ENCODE data around the gene SMPD2.

Gene SMPD2

DNA sequence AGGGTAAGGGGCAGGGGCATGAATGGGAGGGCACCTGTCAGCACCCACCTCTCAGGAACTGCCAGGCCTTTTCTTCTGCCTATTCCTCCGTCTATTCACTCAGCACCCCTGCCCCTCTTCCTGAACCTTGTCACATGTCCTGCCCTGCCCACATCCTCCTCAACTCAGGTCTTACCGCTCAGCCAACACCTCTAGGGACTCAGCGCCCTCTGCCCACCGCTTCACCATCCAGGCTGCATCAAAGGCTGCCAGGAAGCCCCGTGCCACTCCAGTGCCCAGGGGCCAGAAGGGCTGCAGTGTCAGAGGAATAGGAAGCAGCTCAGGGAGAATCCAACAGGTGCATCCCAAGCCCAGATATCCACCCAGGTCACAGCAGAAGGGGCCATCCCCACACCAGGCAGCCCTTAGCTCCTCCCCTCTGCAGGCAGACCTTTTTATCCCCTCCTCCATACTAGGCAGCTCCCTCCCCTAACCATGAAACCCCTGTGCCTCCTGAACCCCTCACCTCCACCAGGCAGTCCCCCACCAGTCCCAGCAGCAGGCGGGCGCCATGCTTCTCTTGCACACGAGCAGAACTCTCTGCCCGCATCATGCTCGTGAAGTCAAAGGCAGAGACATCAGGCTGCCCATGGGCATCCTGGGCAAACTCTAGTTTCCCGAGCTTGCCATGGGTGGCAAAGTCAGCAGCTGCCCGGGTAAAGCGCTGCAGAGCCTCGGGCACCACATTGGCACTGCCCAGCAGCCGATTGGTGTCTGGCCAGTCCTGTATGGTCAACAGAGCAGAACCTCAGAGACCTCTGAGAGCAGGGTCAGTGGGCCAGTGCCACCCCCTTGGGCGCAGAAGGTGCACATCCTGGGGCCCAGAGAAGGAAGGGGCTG is 9.5 kb downstream of the SMPD2 start:
- Histone ChIP-seq H3K27ac (no peak overlapping the region), H3K4me2 (no peak overlapping the region), H4K20me1 (ENCODE audit: insufficient read depth) (no peaks in the 10 kb centered on the region), H3K36me3 (ENCODE audit: insufficient read depth) (no peaks in the 10 kb centered on the region), H3K9ac (no peak overlapping the region), H3K79me2 (ENCODE audit: insufficient read depth, low read depth) (no peaks in the 10 kb centered on the region), H3K27me3 (ENCODE audit: insufficient read depth, low read depth) (no peaks in the 10 kb centered on the region), H2AFZ (ENCODE audit: low read depth) (no peak overlapping the region), H3K4me1 (ENCODE audit: low read depth, poor library complexity, severe bottlenecking) (no peaks in the 10 kb centered on the region), H3K4me3 (IDR thresholded peaks at IDR 0.05; ENCODE audit: insufficient read depth, low read depth, low read length) (no peak overlapping the region)
- TF ChIP-seq, protein P1, sequence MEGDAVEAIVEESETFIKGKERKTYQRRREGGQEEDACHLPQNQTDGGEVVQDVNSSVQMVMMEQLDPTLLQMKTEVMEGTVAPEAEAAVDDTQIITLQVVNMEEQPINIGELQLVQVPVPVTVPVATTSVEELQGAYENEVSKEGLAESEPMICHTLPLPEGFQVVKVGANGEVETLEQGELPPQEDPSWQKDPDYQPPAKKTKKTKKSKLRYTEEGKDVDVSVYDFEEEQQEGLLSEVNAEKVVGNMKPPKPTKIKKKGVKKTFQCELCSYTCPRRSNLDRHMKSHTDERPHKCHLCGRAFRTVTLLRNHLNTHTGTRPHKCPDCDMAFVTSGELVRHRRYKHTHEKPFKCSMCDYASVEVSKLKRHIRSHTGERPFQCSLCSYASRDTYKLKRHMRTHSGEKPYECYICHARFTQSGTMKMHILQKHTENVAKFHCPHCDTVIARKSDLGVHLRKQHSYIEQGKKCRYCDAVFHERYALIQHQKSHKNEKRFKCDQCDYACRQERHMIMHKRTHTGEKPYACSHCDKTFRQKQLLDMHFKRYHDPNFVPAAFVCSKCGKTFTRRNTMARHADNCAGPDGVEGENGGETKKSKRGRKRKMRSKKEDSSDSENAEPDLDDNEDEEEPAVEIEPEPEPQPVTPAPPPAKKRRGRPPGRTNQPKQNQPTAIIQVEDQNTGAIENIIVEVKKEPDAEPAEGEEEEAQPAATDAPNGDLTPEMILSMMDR (conservative IDR thresholded peaks at IDR 0.05; ENCODE audit: low read depth, low read length), result no peak

GRCh38 chr6:109450801-109451200 is 10.3 kb downstream of the SMPD2 start:
- no peaks in the 10 kb centered on the region for H3K36me3 ChIP-seq (ENCODE audit: insufficient read depth)
- H3K4me3 ChIP-seq (IDR thresholded peaks at IDR 0.05; ENCODE audit: insufficient read depth, low read depth, low read length), result no peak overlapping the region
- TF ChIP-seq, protein P1 (conservative IDR thresholded peaks at IDR 0.05; ENCODE audit: low read depth, low read length), result no peak
- H3K27ac ChIP-seq, result no peak overlapping the region
- no peak overlapping the region for H2AFZ ChIP-seq (ENCODE audit: low read depth)
- H3K4me2 ChIP-seq, result no peak overlapping the region
- no peak overlapping the region for H3K9ac ChIP-seq
- H3K4me1 ChIP-seq (ENCODE audit: low read depth, poor library complexity, severe bottlenecking), result no peaks in the 10 kb centered on the region
- no peaks in the 10 kb centered on the region for H3K27me3 ChIP-seq (ENCODE audit: insufficient read depth, low read depth)
- no peaks in the 10 kb centered on the region for H3K79me2 ChIP-seq (ENCODE audit: insufficient read depth, low read depth)
- H4K20me1 ChIP-seq (ENCODE audit: insufficient read depth), result no peaks in the 10 kb centered on the region

DNA sequence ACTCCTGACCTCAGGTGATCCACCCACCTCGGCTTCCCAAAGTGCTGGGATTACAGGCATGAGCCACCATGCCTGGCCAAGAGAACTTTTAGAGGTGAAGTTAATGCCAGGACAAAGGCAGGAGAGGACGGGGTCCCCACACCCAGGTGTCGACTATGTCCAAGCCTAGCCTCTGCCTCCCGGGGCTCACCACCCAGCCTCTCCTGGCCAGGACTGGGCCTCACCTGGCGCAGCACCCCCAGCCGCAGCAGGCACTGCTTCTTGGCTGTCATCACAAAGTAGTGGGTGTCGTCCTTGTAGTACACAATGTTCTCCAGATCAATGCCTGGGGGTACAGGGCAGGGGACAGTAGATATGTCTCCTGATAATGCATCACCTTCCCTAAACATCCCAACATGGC is 10.9 kb downstream of the SMPD2 start:
- Histone ChIP-seq H3K36me3 (ENCODE audit: insufficient read depth) (no peaks in the 10 kb centered on the region), H3K27ac (no peak overlapping the region), H3K27me3 (ENCODE audit: insufficient read depth, low read depth) (no peaks in the 10 kb centered on the region), H3K4me2 (no peak overlapping the region), H3K9ac (no peak overlapping the region), H4K20me1 (ENCODE audit: insufficient read depth) (no peaks in the 10 kb centered on the region), H3K4me1 (ENCODE audit: low read depth, poor library complexity, severe bottlenecking) (no peaks in the 10 kb centered on the region), H3K79me2 (ENCODE audit: insufficient read depth, low read depth) (no peaks in the 10 kb centered on the region), H2AFZ (ENCODE audit: low read depth) (no peak overlapping the region), H3K4me3 (IDR thresholded peaks at IDR 0.05; ENCODE audit: insufficient read depth, low read depth, low read length) (no peak overlapping the region)
- TF ChIP-seq, protein P1 (conservative IDR thresholded peaks at IDR 0.05; ENCODE audit: low read depth, low read length), result no peak

GRCh38 chr6:109452181-109452580 is 11.7 kb downstream of the SMPD2 start:
- Histone ChIP-seq H3K27ac (no peak overlapping the region), H3K4me1 (ENCODE audit: low read depth, poor library complexity, severe bottlenecking) (peaks cover 7% of the 10 kb centered on the region), H2AFZ (ENCODE audit: low read depth) (no peak overlapping the region), H3K27me3 (ENCODE audit: insufficient read depth, low read depth) (no peaks in the 10 kb centered on the region), H3K9ac (no peak overlapping the region), H3K36me3 (ENCODE audit: insufficient read depth) (no peaks in the 10 kb centered on the region), H4K20me1 (ENCODE audit: insufficient read depth) (no peaks in the 10 kb centered on the region), H3K4me3 (IDR thresholded peaks at IDR 0.05; ENCODE audit: insufficient read depth, low read depth, low read length) (no peak overlapping the region), H3K79me2 (ENCODE audit: insufficient read depth, low read depth) (no peaks in the 10 kb centered on the region), H3K4me2 (no peak overlapping the region)
- TF ChIP-seq, protein P1 (conservative IDR thresholded peaks at IDR 0.05; ENCODE audit: low read depth, low read length), result no peak

Measured in KMS-11 (cell line).